HG03025 (cell line): ENCODE data around the gene DLGAP1.
"Not testable (repeated sequence)": the region's sequence is repeated elsewhere in the genome, so short reads cannot be mapped to it uniquely, and the experiment has no call there.

Experiments used
- ATAC-seq: cut with Tn5 transposase; IDR thresholded peaks from one replicate; pipeline ENCODE4 v1.9.1; 2021; ENCODE audit warnings: mild to moderate bottlenecking, moderate library complexity; ENCODE audit not compliant: unreplicated experiment, low FRiP score

DLGAP1 gene

DNA sequence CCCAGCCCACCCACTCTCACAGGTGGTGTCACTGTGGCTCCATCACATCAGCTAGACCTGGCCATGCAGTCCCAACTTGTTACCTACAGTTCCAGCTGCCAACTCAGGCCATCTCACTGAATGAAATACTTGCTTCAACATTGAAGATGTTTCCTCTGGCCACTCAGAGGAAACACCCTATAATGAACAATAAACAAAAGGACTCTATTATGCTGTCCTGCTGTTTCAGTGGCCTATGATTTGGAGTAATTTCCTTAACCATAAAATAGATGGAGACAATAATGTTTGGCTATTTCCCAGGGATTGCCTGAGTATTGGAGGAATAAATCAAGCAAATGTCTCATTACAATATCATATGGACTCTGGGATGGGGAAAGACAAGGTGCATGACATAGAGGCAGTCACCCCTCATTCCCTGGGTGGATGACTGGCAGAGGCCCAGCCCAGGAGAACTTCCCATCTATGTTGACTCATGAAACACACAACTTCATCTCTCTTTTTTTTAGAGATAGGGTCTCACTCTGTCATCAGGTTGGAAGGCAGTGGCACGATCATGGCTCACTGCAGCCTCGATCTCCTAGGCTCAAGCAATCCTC, 870.7 kb downstream of the DLGAP1 start:
- no peak for ATAC-seq

DNA sequence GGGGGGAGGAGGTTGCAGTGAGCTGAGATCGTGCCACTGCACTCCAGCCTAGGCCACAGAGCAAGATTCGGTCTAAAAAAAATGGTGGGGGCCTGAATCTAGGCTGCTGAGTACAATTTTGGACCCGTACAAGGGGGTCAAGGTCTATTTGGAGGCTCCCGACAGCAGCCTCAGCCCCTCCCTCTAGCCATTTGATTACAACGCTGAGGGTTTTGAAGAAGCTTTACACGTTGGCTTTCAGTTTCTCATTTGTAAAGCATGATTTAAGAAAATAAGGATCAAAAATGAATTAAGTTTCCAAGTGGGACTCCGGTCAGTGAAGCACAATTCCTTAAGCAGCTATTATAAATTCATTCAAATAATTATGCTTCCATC, 871.2 kb downstream of the DLGAP1 start:
- no peak for ATAC-seq

DNA sequence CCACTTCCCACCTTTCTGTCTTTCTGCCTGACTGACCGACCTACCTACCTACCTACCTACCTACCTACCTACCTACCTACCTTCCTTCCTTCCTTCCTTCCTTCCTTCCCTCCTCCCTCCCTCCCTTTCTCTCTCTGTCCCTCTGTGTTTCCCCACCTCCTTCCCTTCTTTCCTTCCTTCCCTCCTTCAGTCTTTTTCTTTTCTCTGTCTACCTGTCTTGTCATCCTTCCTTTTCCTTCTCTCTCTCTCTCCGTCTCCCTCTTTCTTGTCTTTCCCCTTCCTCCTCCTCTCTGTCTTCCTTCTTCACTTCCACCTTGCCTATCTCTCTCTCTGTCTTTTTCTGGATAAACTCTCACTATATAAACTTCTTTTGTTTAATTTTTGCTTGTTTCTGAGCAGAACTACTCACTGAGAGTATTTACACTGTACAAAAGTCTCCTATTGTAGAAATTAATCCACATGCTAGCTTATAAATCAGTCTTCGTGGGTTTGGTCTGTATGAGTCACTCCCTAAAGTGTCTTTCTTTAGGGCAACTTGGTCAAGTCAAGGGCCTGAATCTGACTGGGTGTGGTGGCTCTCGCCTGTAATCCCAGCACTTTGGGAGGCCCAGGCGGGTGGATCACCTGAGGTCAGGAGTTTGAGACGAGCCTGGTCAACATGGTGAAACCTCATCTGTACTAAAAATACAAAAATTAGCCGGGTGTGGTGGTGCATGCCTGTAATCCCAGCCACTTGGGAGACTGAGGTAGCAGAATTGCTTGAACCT, 871.8 kb downstream of the DLGAP1 start:
- not testable (repeated sequence) for ATAC-seq

DNA sequence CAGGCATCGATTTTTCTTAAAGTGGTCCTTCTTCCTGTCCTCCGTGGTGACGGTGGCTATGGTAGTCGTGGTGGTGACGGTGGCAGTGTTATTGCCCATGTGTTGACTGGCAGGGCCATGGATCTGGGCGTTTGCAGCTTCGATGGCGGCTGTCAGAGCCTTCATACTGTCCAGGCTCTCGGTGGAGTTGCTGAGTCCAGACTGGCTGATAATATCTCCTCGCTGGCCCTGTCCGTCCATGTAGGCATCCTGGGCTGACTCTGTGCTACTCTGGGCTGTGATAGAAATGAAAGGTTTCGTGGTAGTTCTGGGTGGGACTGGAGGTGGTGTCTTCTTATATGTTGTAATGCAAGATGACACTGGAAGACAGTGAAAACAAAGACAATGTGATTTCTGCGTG, 873.2 kb downstream of the DLGAP1 start:
- no peak for ATAC-seq

- ATAC-seq = not testable (repeated sequence)
Observed at GRCh38 chr18:3580523-3581025, 874.5 kb downstream of the DLGAP1 start.

GRCh38 chr18:3579701-3580100, 875.4 kb downstream of the DLGAP1 start:
- no peak for ATAC-seq

DNA sequence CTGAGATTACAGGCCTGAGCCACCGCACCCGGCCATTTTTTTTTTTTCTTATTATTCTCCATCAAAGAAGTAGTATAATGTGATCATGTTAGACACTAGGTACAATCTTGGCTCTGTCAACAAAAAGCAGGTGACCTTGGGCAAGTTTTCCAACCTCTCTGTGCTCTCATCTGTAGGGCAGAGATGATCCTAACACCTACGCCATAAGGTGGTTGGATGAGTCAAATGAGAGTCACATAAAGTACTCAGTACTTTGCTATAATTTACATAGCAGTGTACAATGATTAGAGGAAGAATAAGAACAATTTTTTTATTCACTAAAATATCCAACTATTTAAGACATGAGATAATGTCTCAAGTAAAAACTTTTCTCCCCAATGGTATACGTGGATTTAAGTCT, 876.5 kb downstream of the DLGAP1 start:
- no peak for ATAC-seq

DNA sequence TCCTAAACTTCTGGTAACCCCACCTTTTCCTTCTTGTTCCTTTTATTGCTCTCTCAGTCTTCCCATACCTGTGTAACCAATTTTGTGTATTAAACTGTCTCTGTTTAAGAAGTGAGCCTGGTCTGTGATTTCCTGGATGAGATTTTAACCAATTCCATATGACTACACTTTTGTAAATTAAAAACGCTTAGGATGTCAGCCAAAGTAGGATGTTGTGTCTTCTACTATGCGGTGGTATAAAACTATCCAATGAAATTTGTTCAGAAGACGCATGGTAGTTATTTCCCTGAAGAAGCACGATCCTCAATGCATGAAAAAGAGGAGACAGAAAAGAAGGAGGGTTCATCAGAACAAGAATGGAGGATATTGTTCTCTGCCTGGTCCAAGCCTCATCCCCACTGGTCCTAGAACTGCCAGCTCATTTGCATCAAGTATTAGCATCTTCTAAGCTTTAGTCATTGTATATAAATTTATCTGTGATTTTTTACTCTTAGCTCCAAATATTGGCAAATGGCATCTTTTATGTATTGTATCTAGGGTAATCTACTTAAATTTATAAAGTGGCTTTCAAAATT, 877.7 kb downstream of the DLGAP1 start:
- no peak for ATAC-seq

GRCh38 chr18:3572761-3573160, 882.3 kb downstream of the DLGAP1 start:
- no peak for ATAC-seq

GRCh38 chr18:3566851-3567250, 888.3 kb downstream of the DLGAP1 start:
- ATAC-seq = no peak

- no peak for ATAC-seq
Observed at GRCh38 chr18:3560755-3561154, 894.4 kb downstream of the DLGAP1 start.

- ATAC-seq = no peak
Observed at GRCh38 chr18:3554811-3555427, 900.2 kb downstream of the DLGAP1 start.

GRCh38 chr18:3554091-3554601, 901.0 kb downstream of the DLGAP1 start:
- no peak for ATAC-seq

DNA sequence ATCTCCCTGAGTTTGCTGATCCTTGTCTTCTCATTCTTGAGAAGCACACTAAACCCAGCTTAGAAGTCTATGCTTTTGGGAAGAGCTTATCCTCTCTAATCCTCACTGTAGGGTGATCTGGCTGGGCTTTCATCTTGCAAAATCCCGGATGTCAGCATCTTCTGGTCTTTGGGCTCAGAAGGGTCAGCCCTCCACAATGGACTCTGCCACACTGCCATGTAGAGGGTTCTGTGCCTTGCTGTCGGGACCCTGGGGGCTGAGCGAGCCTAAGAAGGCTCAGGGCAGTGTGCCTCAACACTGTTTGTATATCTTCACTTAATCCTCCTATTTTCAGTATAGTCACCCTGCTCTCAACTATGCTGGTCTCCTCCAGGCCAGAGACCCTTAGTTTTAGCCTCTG, 902.8 kb downstream of the DLGAP1 start:
- no peak for ATAC-seq

GRCh38 chr18:3547891-3548615, 907.1 kb downstream of the DLGAP1 start:
- ATAC-seq = no peak

DNA sequence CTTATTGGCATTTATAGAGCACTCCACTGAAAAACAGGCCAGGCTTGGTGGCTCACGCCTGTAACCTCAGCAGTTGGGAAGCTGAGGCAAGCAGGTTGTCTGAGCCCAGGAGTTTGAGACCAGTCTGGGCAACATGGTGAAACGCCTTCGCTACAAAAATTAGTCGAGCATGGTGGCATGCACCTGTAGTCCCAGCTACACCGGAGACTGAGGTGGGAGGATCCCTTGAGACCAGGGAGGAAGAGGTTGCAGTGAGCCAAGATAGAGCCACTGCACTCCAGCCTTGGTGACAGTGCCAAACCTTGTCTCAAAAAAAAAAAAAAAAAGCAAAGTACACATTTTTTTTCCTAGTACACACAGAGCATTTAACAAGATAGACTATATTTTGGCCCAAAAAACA, 909.0 kb downstream of the DLGAP1 start:
- ATAC-seq = no peak

GRCh38 chr18:3544537-3544936, 910.6 kb downstream of the DLGAP1 start:
- no peak for ATAC-seq

DNA sequence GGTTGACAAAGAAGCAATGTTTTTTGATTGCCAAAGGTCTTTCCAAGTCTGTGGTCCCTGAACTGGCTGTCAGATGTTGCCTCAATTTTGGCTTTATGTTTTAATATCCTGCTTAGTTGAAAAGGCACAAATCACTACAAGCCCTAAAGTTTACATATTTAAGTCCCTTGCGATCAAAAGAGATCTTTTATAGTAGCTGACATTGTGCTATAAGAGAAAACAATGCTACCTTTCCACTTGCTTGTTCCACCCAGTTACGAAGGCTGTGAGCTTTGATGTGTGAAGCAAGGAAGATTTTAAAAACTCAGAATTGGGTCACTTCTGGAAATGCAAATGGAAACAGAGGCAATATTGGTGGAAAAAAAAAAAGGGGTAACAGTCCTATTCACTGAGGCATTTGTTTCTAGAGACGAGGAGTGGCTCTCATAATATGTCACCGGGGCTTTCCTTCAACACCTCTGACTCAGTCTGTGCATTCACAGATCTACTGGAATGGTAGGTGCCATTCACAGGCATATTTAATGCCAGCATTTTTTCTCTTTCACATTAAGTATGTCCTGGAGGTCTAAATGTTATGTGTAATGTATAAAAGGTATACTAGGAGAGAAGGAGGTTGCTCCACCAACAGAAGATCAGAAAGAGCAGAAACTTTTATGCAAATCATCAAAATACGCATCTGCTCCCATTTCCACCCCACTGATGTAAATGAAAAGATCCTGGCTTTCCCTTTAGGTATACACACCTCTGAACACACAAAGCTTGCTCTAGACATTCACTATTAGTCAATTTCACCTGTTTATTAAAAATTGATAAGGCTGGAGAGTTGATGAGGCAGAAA, 913.3 kb downstream of the DLGAP1 start:
- ATAC-seq = no peak

GRCh38 chr18:3540805-3541548, 914.1 kb downstream of the DLGAP1 start:
- no peak for ATAC-seq
